ENCODE results near the gene PTPRT.

PTPRT gene

GRCh38 chr20:42155586-42155985 is 1034.1 kb downstream of the PTPRT start:
- no peak for DNase-seq

- no peak for DNase-seq
Measured at GRCh38 chr20:42152575-42152974, 1037.1 kb downstream of the PTPRT start.

- DNase-seq: no peak
Measured at GRCh38 chr20:42150230-42150629, 1039.5 kb downstream of the PTPRT start.

- no peak for DNase-seq
Measured at GRCh38 chr20:42138729-42139128, 1051.0 kb downstream of the PTPRT start.

GRCh38 chr20:42134265-42135098 is 1055.2 kb downstream of the PTPRT start:
- no peak for DNase-seq

- no peak for DNase-seq
Measured at GRCh38 chr20:42130810-42131596, 1058.7 kb downstream of the PTPRT start.

GRCh38 chr20:42125426-42125825 is 1064.3 kb downstream of the PTPRT start:
- no peak for DNase-seq

GRCh38 chr20:42123981-42124473 is 1065.7 kb downstream of the PTPRT start:
- no peak for DNase-seq

- no peak for DNase-seq
Measured at GRCh38 chr20:42118409-42119125, 1071.1 kb downstream of the PTPRT start.

- no peak for DNase-seq
Measured at GRCh38 chr20:42118001-42118400, 1071.7 kb downstream of the PTPRT start.

GRCh38 chr20:42113236-42113635 is 1076.5 kb downstream of the PTPRT start:
- no peak for DNase-seq

GRCh38 chr20:42112161-42112560 is 1077.5 kb downstream of the PTPRT start:
- DNase-seq: no peak

GRCh38 chr20:42111349-42111748 is 1078.4 kb downstream of the PTPRT start:
- DNase-seq: no peak

GRCh38 chr20:42110301-42110700 is 1079.4 kb downstream of the PTPRT start:
- DNase-seq: no peak

GRCh38 chr20:42102000-42102399 is 1087.7 kb downstream of the PTPRT start:
- DNase-seq: no peak

- no peak for DNase-seq
Measured at GRCh38 chr20:42100137-42100704, 1089.5 kb downstream of the PTPRT start.

- DNase-seq: no peak
Measured at GRCh38 chr20:42099101-42099500, 1090.6 kb downstream of the PTPRT start.

- DNase-seq: no peak
Measured at GRCh38 chr20:42098418-42098817, 1091.3 kb downstream of the PTPRT start.

- DNase-seq: no peak
Measured at GRCh38 chr20:42097741-42098140, 1092.0 kb downstream of the PTPRT start.

GRCh38 chr20:42095221-42095620 is 1094.5 kb downstream of the PTPRT start:
- DNase-seq: no peak

- DNase-seq: no peak
Measured at GRCh38 chr20:42093542-42094440, 1095.9 kb downstream of the PTPRT start.

GRCh38 chr20:42093041-42093440 is 1096.7 kb downstream of the PTPRT start:
- no peak for DNase-seq
